Gastroesophageal sphincter (tissue), 3 donors: ENCODE data around the gene TANK.

ENCODE experiments used
- POLR2A ChIP-seq, 2 donors: fragments of 450-650 bp; IDR thresholded peaks; one replicate each; pipeline ENCODE4 v1.6.1; 2017; ENCODE audit warnings: antibody characterized with exemption in 2 of 2, mild to moderate bottlenecking in 2 of 2, moderate library complexity in 1 of 2
- POLR2AphosphoS5 ChIP-seq: sonication (generic); formaldehyde crosslinking; IDR thresholded peaks from one replicate; pipeline ENCODE4 v1.6.1; 2017; ENCODE audit warnings: antibody characterized with exemption
- TF ChIP-seq, protein P1 (sequence below), 4 experiments: fragments of 200-600 bp in 2 of 4; fragments of 450-650 bp in 2 of 4; sonication (generic) in 1 of 4; IDR thresholded peaks; one replicate each; pipeline ENCODE4 v1.5.1; 2017 to 2019; ENCODE audit warnings: antibody characterized with exemption in 4 of 4, mild to moderate bottlenecking in 2 of 4, moderate library complexity in 2 of 4

DNA sequence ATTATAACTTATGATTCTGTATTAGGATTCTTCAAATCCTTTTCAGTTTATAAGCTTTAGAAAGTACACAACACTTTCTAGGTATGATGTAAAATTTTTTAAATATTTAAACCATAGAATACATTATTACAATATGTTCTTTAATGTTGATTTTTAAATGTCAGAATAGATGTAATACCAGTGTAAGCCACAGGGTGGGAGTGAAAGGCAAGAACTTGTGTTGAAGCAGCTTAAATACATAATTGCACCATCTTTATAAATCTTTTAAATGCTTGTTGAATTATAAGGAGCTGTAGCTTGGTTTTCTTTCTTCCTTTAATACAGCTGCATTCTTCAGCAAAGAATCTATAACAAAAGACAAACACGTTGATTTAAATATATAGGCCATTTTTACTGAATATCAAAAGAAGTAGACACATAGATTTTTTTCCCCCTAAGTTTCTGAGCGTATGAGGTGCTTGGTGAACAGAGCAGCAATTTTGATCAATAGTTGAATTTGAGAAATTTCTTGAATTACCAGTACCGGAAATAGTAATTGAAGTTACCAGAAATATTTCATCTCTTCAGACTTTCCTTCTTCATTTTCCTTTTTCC lies 63.0 kb downstream of the TANK start:
- TF ChIP-seq, protein P1, sequence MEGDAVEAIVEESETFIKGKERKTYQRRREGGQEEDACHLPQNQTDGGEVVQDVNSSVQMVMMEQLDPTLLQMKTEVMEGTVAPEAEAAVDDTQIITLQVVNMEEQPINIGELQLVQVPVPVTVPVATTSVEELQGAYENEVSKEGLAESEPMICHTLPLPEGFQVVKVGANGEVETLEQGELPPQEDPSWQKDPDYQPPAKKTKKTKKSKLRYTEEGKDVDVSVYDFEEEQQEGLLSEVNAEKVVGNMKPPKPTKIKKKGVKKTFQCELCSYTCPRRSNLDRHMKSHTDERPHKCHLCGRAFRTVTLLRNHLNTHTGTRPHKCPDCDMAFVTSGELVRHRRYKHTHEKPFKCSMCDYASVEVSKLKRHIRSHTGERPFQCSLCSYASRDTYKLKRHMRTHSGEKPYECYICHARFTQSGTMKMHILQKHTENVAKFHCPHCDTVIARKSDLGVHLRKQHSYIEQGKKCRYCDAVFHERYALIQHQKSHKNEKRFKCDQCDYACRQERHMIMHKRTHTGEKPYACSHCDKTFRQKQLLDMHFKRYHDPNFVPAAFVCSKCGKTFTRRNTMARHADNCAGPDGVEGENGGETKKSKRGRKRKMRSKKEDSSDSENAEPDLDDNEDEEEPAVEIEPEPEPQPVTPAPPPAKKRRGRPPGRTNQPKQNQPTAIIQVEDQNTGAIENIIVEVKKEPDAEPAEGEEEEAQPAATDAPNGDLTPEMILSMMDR (IDR thresholded peaks at IDR 0.05), result peak; percentile 69 to 80 (median 72)
- no peak for TF ChIP-seq POLR2A (IDR thresholded peaks at IDR 0.05)
- no peak for TF ChIP-seq POLR2AphosphoS5
